Skeletal muscle satellite cell (primary cell): ENCODE data around the gene KMT2A.
A peak's percentile ranks its signal among the peaks of the same experiment; 100 is the strongest.

Experiments
- H3K27me3 ChIP-seq: 2 replicates; pipeline ENCODE4 v1.7.0; 2013; ENCODE audit warnings: low read length; ENCODE audit not compliant: control insufficient read depth, insufficient read depth
- H3K36me3 ChIP-seq: 2 replicates; pipeline ENCODE4 v1.7.0; 2013; ENCODE audit warnings: mild to moderate bottlenecking, control low read depth, low read length; ENCODE audit not compliant: insufficient read depth
- H3K4me1 ChIP-seq: 2 replicates; pipeline ENCODE4 v1.7.0; 2013; ENCODE audit warnings: low read length; ENCODE audit not compliant: control insufficient read depth, insufficient read depth
- H3K4me2 ChIP-seq: 2 replicates; pipeline ENCODE4 v1.7.0; 2013; ENCODE audit warnings: mild to moderate bottlenecking, low read length
- H3K4me3 ChIP-seq: 2 replicates; pipeline ENCODE4 v1.7.0; 2013; ENCODE audit warnings: low read length
- H3K9ac ChIP-seq: 2 replicates; pipeline ENCODE4 v1.7.0; 2013; ENCODE audit warnings: mild to moderate bottlenecking, low read depth, low read length, moderate library complexity
- H3K9me3 ChIP-seq: replicated peaks from 2 replicates; pipeline ENCODE4 v1.7.0; 2013; ENCODE audit warnings: mild to moderate bottlenecking, control low read depth, low read length

Gene KMT2A

DNA sequence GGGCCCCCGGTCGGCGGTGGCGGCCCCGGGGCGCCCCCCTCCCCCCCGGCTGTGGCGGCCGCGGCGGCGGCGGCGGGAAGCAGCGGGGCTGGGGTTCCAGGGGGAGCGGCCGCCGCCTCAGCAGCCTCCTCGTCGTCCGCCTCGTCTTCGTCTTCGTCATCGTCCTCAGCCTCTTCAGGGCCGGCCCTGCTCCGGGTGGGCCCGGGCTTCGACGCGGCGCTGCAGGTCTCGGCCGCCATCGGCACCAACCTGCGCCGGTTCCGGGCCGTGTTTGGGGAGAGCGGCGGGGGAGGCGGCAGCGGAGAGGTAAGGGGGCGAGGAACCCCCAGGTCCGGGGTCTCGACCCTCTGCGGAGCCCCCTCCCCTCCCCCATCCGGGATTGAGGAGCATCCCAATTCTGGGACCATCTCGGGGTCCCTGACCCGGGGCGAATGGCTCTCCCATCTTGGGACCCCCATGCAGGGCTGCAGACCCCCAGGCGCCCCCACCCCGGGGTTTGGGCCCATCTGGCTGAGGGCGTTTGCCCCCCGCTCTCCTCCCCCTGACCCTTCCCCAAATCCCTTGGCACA lies 431 bp downstream of the KMT2A start:
- H3K9me3 ChIP-seq = no peaks in the 10 kb centered on the region
- peak overlapping the region; percentile 85 for H3K9ac ChIP-seq
- H3K27me3 ChIP-seq = no peaks in the 10 kb centered on the region
- no peaks in the 10 kb centered on the region for H3K36me3 ChIP-seq
- H3K4me1 ChIP-seq = peaks cover 23% of the 10 kb centered on the region
- H3K4me3 ChIP-seq = peak overlapping the region; percentile 87
- H3K4me2 ChIP-seq = peak overlapping the region; percentile 92

DNA sequence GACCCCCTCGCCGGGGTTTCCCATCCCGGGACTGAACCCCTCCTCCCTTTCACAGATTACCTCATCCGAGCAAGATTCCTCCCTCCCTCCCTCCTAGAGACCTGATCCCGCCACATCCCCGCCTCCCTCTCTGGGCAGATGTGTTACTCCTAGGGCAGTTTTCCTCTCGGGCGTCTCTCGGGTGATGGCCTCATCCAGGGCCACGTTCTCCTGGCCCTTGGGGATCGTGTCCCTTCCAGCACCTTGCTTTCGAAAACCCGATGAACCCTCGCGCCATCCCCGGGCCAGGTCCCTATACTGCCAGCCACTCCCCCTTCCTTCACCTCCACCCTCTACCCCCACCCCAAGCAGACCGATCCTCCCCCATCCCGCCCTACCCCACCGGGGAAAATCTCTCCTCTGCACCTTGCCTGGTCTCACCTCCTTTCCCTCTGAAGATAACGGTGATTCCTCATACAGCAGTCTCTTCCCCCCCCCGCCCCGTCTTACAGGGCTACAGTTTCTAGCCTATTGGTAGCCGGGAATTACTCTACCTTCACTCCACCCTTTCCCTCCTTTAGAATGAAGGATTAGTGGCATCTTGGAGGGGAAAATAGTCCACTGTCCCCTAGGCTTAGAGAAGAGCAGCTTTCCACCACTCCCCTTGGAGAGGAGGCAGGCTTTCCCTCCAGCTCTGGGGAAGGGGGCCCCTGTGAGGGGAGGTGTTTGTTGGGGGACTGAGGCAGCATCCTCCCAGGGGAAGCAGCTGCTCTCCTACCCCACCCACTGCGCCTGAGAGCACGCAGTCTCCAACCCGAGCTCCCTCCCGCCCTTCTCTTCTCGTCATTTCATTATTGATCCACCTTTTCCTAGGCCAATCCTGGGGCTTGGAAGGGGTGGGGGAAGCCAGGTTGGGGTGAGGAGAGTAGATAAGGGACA lies 1.2 kb downstream of the KMT2A start:
- H3K27me3 ChIP-seq = no peaks in the 10 kb centered on the region
- no peaks in the 10 kb centered on the region for H3K36me3 ChIP-seq
- peak overlapping the region; percentile 87 for H3K4me3 ChIP-seq
- H3K4me1 ChIP-seq = peaks cover 30% of the 10 kb centered on the region
- no peaks in the 10 kb centered on the region for H3K9me3 ChIP-seq
- H3K9ac ChIP-seq = peak overlapping the region; percentile 85
- H3K4me2 ChIP-seq = peak overlapping the region; percentile 92

GRCh38 chr11:118438314-118438931 lies 2.1 kb downstream of the KMT2A start:
- H3K27me3 ChIP-seq = no peaks in the 10 kb centered on the region
- H3K36me3 ChIP-seq = no peaks in the 10 kb centered on the region
- H3K4me3 ChIP-seq = peak overlapping the region; percentile 87
- H3K4me2 ChIP-seq = peak overlapping the region; percentile 92
- peak overlapping the region; percentile 85 for H3K9ac ChIP-seq
- peaks cover 30% of the 10 kb centered on the region for H3K4me1 ChIP-seq
- H3K9me3 ChIP-seq = no peaks in the 10 kb centered on the region

GRCh38 chr11:118439646-118440045 lies 3.4 kb downstream of the KMT2A start:
- Histone ChIP-seq H3K36me3 (no peaks in the 10 kb centered on the region), H3K9ac (peak overlapping the region; percentile 85), H3K4me1 (peaks cover 27% of the 10 kb centered on the region), H3K4me3 (no peak overlapping the region), H3K4me2 (peak overlapping the region; percentile 92), H3K9me3 (no peaks in the 10 kb centered on the region), H3K27me3 (no peaks in the 10 kb centered on the region)

- Histone ChIP-seq H3K9ac (no peak overlapping the region), H3K4me1 (peaks cover 22% of the 10 kb centered on the region), H3K4me3 (no peak overlapping the region), H3K9me3 (no peaks in the 10 kb centered on the region), H3K36me3 (peaks cover 1% of the 10 kb centered on the region), H3K4me2 (no peak overlapping the region), H3K27me3 (no peaks in the 10 kb centered on the region)
Observed at GRCh38 chr11:118441770-118442275, 5.5 kb downstream of the KMT2A start.

GRCh38 chr11:118442301-118442700 lies 6.0 kb downstream of the KMT2A start:
- no peak overlapping the region for H3K4me3 ChIP-seq
- H3K27me3 ChIP-seq = no peaks in the 10 kb centered on the region
- H3K9me3 ChIP-seq = no peaks in the 10 kb centered on the region
- no peak overlapping the region for H3K4me2 ChIP-seq
- H3K9ac ChIP-seq = no peak overlapping the region
- H3K36me3 ChIP-seq = peaks cover 2% of the 10 kb centered on the region
- H3K4me1 ChIP-seq = peaks cover 22% of the 10 kb centered on the region

DNA sequence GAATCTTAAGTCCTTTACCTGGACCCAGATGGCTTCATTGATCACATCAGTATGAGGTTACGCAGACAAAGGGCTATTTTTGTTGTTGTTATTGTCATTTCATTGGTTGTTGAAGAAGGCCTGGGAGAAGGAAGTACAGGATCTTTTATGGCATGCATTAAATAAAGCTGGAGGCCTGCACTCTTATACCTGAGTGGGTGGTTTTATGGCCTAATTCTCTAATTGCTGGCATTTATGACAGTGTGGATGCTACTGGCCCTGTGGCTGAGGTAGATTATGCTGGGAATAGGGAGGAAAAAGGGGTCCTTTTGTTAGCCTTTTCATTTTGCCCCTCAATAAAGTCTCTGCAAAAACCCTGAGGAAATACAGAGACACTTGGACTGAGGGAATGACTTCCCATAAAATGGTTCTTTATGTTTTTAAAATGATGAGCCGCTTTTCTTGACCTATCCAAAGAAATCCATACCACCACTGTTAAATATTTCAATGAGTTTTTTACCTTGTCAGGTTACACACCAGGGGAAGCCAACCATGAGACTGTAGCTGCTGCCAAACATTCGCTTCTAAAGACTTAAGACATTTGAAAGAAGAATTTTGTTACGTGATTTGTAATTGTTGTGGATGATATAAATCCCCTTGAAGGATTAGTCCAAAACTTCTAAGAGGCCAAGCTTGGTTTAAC lies 6.8 kb downstream of the KMT2A start:
- H3K36me3 ChIP-seq = peaks cover 2% of the 10 kb centered on the region
- H3K27me3 ChIP-seq = no peaks in the 10 kb centered on the region
- no peak overlapping the region for H3K4me3 ChIP-seq
- H3K9ac ChIP-seq = no peak overlapping the region
- H3K4me1 ChIP-seq = peaks cover 21% of the 10 kb centered on the region
- H3K9me3 ChIP-seq = no peaks in the 10 kb centered on the region
- H3K4me2 ChIP-seq = no peak overlapping the region

- no peaks in the 10 kb centered on the region for H3K9me3 ChIP-seq
- H3K4me1 ChIP-seq = peaks cover 24% of the 10 kb centered on the region
- peaks cover 2% of the 10 kb centered on the region for H3K36me3 ChIP-seq
- H3K27me3 ChIP-seq = no peaks in the 10 kb centered on the region
- no peak overlapping the region for H3K4me2 ChIP-seq
- no peak overlapping the region for H3K9ac ChIP-seq
- H3K4me3 ChIP-seq = no peak overlapping the region
Observed at GRCh38 chr11:118443590-118444218, 7.4 kb downstream of the KMT2A start.

DNA sequence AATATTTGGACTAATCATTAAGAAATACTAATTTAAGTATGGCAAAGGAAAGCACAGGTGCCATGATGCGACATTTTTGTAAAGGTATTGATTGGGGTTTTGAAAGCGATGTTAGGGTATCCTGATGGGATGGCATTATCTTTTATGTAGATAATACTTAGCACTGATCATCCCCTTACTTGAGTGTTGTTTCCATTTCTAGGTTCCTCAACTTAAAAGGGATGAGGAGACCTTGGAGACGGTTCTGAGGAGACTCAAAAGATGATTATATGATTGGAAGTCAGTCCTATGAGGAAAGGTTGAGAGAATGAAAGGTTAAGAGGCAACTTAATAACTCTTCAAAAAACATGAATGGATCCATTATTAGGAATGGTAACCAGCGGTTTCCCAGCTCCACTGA lies 11.1 kb downstream of the KMT2A start:
- Histone ChIP-seq H3K36me3 (peaks cover 6% of the 10 kb centered on the region), H3K4me3 (no peak overlapping the region), H3K27me3 (no peaks in the 10 kb centered on the region), H3K4me1 (peaks cover 8% of the 10 kb centered on the region), H3K9ac (no peak overlapping the region), H3K9me3 (no peaks in the 10 kb centered on the region), H3K4me2 (no peak overlapping the region)

GRCh38 chr11:118448294-118448693 lies 12.0 kb downstream of the KMT2A start:
- Histone ChIP-seq H3K4me2 (no peak overlapping the region), H3K9me3 (no peaks in the 10 kb centered on the region), H3K4me1 (peaks cover 8% of the 10 kb centered on the region), H3K27me3 (no peaks in the 10 kb centered on the region), H3K4me3 (no peak overlapping the region), H3K36me3 (peaks cover 6% of the 10 kb centered on the region), H3K9ac (no peak overlapping the region)
